A172 (cell line): ENCODE results near the gene MED16. TPM values are rescaled to one million over a fixed set of nuclear protein-coding genes. Genes with fewer than 3 reads are reported as not detected.
A peak's percentile ranks its signal among the peaks of the same experiment; 100 is the strongest.

Experiments
- DNase-seq: peaks from one replicate; pipeline ENCODE4 v3.0.0-alpha.2; 2015; ENCODE audit warnings: low spot score
- total RNA-seq: library from RNA; depleted of rRNA; stranded (reverse); fragments of >200 nt; shearing (Covaris generic); gene quantifications from 2 replicates; pipeline ENCODE4 v1.2.3, GENCODE V29; 2014

Gene MED16
- total RNA-seq, 1 experiment from 2014 or later: 15.2 TPM

GRCh38 chr19:872266-872951 lies 20.6 kb downstream of the MED16 start:
- peak; percentile 94 for DNase-seq

- DNase-seq: no peak
Measured at GRCh38 chr19:871446-872265, 21.3 kb downstream of the MED16 start.

- peak; percentile 55 for DNase-seq
Measured at GRCh38 chr19:870963-871401, 22.0 kb downstream of the MED16 start.

GRCh38 chr19:870314-870713 lies 22.7 kb downstream of the MED16 start:
- DNase-seq: no peak

- peak; percentile 91 for DNase-seq
Measured at GRCh38 chr19:869245-870177, 23.5 kb downstream of the MED16 start.

- DNase-seq: no peak
Measured at GRCh38 chr19:868458-869244, 24.3 kb downstream of the MED16 start.

- no peak for DNase-seq
Measured at GRCh38 chr19:867855-868457, 25.0 kb downstream of the MED16 start.

- DNase-seq: no peak
Measured at GRCh38 chr19:867301-867793, 25.6 kb downstream of the MED16 start.

- DNase-seq: no peak
Measured at GRCh38 chr19:866769-867300, 26.2 kb downstream of the MED16 start.

- no peak for DNase-seq
Measured at GRCh38 chr19:863315-863620, 29.7 kb downstream of the MED16 start.

GRCh38 chr19:862581-863314 lies 30.2 kb downstream of the MED16 start:
- DNase-seq: no peak

GRCh38 chr19:861756-862580 lies 31.0 kb downstream of the MED16 start:
- no peak for DNase-seq

- DNase-seq: no peak
Measured at GRCh38 chr19:861141-861755, 31.7 kb downstream of the MED16 start.

GRCh38 chr19:858868-859843 lies 33.8 kb downstream of the MED16 start, which contains the start of gene CFD:
Gene CFD (plus strand): TSS chr19:859664. CDS start chr19:859690, 26 bp downstream.
- DNase-seq: no peak

GRCh38 chr19:858284-858683 lies 34.7 kb downstream of the MED16 start:
- no peak for DNase-seq

- DNase-seq: no peak
Measured at GRCh38 chr19:855566-856120, 37.3 kb downstream of the MED16 start.

- no peak for DNase-seq
Measured at GRCh38 chr19:855142-855541, 37.8 kb downstream of the MED16 start.
